ENCODE results near the gene PRPF39.
A peak's percentile ranks its signal among the peaks of the same experiment; 100 is the strongest.

The PRPF39 gene

GRCh38 chr14:45135659-45136395 is 51.9 kb downstream of the PRPF39 start, which contains the start of gene FANCM (continued):
- no peak for TF ChIP-seq SETDB1 (IDR thresholded peaks at IDR 0.05; ENCODE audit: insufficient read length, low read length)
- no peak for TF ChIP-seq ZNF610 (tag by site-specific recombination; IDR thresholded peaks at IDR 0.05; ENCODE audit: borderline replicate concordance)
- TF ChIP-seq ZNF302 (tag by site-specific recombination; IDR thresholded peaks at IDR 0.05; ENCODE audit: low read depth) = no peak
- no peak for TF ChIP-seq ZNF19 (tag by site-specific recombination; IDR thresholded peaks at IDR 0.05; ENCODE audit: low read depth)
- no peak for TF ChIP-seq ZNF398 (tag by site-specific recombination; IDR thresholded peaks at IDR 0.05)
- TF ChIP-seq, protein P1, sequence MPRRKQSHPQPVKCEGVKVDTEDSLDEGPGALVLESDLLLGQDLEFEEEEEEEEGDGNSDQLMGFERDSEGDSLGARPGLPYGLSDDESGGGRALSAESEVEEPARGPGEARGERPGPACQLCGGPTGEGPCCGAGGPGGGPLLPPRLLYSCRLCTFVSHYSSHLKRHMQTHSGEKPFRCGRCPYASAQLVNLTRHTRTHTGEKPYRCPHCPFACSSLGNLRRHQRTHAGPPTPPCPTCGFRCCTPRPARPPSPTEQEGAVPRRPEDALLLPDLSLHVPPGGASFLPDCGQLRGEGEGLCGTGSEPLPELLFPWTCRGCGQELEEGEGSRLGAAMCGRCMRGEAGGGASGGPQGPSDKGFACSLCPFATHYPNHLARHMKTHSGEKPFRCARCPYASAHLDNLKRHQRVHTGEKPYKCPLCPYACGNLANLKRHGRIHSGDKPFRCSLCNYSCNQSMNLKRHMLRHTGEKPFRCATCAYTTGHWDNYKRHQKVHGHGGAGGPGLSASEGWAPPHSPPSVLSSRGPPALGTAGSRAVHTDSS (tag by site-specific recombination; IDR thresholded peaks at IDR 0.05) = 0 out of 2 replicates have a peak, but pooled peaks have one; percentile 48
- no peak for TF ChIP-seq KLF1 (tag by site-specific recombination; IDR thresholded peaks at IDR 0.05)
- no peak for TF ChIP-seq AEBP2 (tag by site-specific recombination; IDR thresholded peaks at IDR 0.05; ENCODE audit: borderline replicate concordance)
- TF ChIP-seq ZEB2 (tag by site-specific recombination; IDR thresholded peaks at IDR 0.05) = peak; percentile 35; the same call in 1 of the 2 replicates
- no peak for TF ChIP-seq MEIS1 (CRISPR knock-in tag; IDR thresholded peaks at IDR 0.05; ENCODE audit: borderline replicate concordance)
- no peak for TF ChIP-seq ZNF645 (tag by site-specific recombination; IDR thresholded peaks at IDR 0.05)
- no peak for TF ChIP-seq ZNF624 (tag by site-specific recombination; IDR thresholded peaks at IDR 0.05)
- TF ChIP-seq ZNF660 (tag by site-specific recombination; IDR thresholded peaks at IDR 0.05) = peak; percentile 72
- TF ChIP-seq KLF16 (tag by site-specific recombination; IDR thresholded peaks at IDR 0.05) = no peak
- TF ChIP-seq ZBTB17 (tag by site-specific recombination; IDR thresholded peaks at IDR 0.05) = peak; percentile 79
- TF ChIP-seq ZNF248 (tag by site-specific recombination; IDR thresholded peaks at IDR 0.05) = no peak
- no peak; the same call in 1 of the 2 replicates for TF ChIP-seq REST (tag by site-specific recombination; IDR thresholded peaks at IDR 0.05)
- peak; percentile 62 for TF ChIP-seq ZXDB (tag by site-specific recombination; IDR thresholded peaks at IDR 0.05)
- no peak for TF ChIP-seq ZNF292 (tag by site-specific recombination; IDR thresholded peaks at IDR 0.05; ENCODE audit: borderline replicate concordance, low read depth)
- TF ChIP-seq ZNF394 (tag by site-specific recombination; IDR thresholded peaks at IDR 0.05; ENCODE audit: borderline replicate concordance) = no peak
- TF ChIP-seq ZNF600 (tag by site-specific recombination; IDR thresholded peaks at IDR 0.05) = peak; percentile 90
- TF ChIP-seq ZBTB21 (tag by site-specific recombination; IDR thresholded peaks at IDR 0.05) = no peak
- TF ChIP-seq ZNF311 (tag by site-specific recombination; IDR thresholded peaks at IDR 0.05; ENCODE audit: borderline replicate concordance) = no peak
- TF ChIP-seq SCRT2 (tag by site-specific recombination; IDR thresholded peaks at IDR 0.05) = 0 out of 2 replicates have a peak, but pooled peaks have one; percentile 19
- no peak for TF ChIP-seq ZNF830 (tag by site-specific recombination; IDR thresholded peaks at IDR 0.05; ENCODE audit: low read depth)
- TF ChIP-seq, protein P2, sequence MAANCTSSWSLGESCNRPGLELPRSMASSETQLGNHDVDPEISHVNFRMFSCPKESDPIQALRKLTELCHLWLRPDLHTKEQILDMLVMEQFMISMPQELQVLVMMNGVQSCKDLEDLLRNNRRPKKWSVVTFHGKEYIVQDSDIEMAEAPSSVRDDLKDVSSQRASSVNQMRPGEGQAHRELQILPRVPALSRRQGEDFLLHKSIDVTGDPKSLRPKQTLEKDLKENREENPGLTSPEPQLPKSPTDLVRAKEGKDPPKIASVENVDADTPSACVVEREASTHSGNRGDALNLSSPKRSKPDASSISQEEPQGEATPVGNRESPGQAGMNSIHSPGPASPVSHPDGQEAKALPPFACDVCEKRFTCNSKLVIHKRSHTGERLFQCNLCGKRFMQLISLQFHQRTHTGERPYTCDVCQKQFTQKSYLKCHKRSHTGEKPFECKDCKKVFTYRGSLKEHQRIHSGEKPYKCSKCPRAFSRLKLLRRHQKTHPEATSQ (tag by site-specific recombination; IDR thresholded peaks at IDR 0.05) = no peak

Data from HEK293 (cell line).